GM23338 (cell line): ENCODE data around the gene EHBP1L1.

Source experiments
- CREB1 ChIP-seq: fragments of 250-450 bp; sonication (Bioruptor Pico); IDR thresholded peaks from 2 replicates; pipeline ENCODE4 v1.5.0; 2020; ENCODE audit warnings: low read depth, mild to moderate bottlenecking, moderate library complexity
- EZH2 ChIP-seq: fragments of 200-600 bp; sonication (generic); IDR thresholded peaks from one replicate; pipeline ENCODE4 v1.8.0; 2017; ENCODE audit warnings: antibody characterized with exemption, mild to moderate bottlenecking, low read depth; ENCODE audit not compliant: unreplicated experiment
- EZH2phosphoT487 ChIP-seq: fragments of 200-600 bp; sonication (generic); IDR thresholded peaks from one replicate; pipeline ENCODE4 v1.8.1; 2018; ENCODE audit warnings: antibody characterized with exemption; ENCODE audit not compliant: unreplicated experiment
- JUNB ChIP-seq: IDR thresholded peaks from one replicate; pipeline ENCODE4 v1.6.1; 2016; ENCODE audit warnings: antibody characterized with exemption; ENCODE audit not compliant: unreplicated experiment
- NANOG ChIP-seq: IDR thresholded peaks from 2 replicates; pipeline ENCODE4 v1.6.1; 2016; ENCODE audit warnings: antibody characterized with exemption, borderline replicate concordance
- POLR2AphosphoS5 ChIP-seq: IDR thresholded peaks from 2 replicates; pipeline ENCODE4 v1.6.1; 2016; ENCODE audit warnings: antibody characterized with exemption, low read depth
- REST ChIP-seq: IDR thresholded peaks from one replicate; pipeline ENCODE4 v1.6.1; 2018; ENCODE audit warnings: antibody characterized with exemption; ENCODE audit not compliant: unreplicated experiment
- STAT1 ChIP-seq: IDR thresholded peaks from one replicate; pipeline ENCODE4 v1.6.1; 2016; ENCODE audit warnings: antibody characterized with exemption; ENCODE audit not compliant: unreplicated experiment
- ZNF114 ChIP-seq: fragments of 250-450 bp; sonication (Bioruptor Pico); IDR thresholded peaks from 2 replicates; pipeline ENCODE4 v1.5.0; 2020; ENCODE audit warnings: mild to moderate bottlenecking, moderate library complexity
- ZNF331 ChIP-seq: fragments of 250-450 bp; sonication (Bioruptor Pico); IDR thresholded peaks from 2 replicates; pipeline ENCODE4 v1.5.0; 2020; ENCODE audit warnings: low read depth, mild to moderate bottlenecking, moderate library complexity
- TF ChIP-seq, protein P1 (sequence below), 2 experiments: fragments of 200-600 bp in 1 of 2; sonication (generic) in 1 of 2; conservative IDR thresholded peaks; 2 replicates each; pipeline versions ENCODE4 v1.5.1 to v1.6.1; 2016 to 2017; ENCODE audit warnings: antibody characterized with exemption in 2 of 2, low read depth in 2 of 2, mild to moderate bottlenecking in 2 of 2, moderate library complexity in 1 of 2
- TF ChIP-seq, protein P2 (sequence below): IDR thresholded peaks from 2 replicates; pipeline ENCODE4 v1.6.1; 2016; ENCODE audit warnings: antibody characterized with exemption

DNA sequence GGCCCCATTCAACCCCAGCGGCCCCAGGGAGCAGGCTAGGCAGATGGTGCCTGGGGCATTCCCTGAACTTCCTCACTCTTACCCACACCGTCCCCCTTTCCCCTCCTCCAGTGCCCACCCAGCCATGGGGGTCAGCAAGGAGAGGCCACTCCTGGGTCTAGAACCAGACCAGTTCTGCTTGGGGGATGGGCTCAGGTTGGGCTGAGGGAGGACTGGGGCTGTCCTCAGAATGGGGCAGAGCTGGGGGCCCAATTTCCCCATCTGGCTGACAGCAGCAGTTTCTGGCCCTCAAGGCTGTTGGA is 38.6 kb upstream of the EHBP1L1 start:
- TF ChIP-seq, protein P1, sequence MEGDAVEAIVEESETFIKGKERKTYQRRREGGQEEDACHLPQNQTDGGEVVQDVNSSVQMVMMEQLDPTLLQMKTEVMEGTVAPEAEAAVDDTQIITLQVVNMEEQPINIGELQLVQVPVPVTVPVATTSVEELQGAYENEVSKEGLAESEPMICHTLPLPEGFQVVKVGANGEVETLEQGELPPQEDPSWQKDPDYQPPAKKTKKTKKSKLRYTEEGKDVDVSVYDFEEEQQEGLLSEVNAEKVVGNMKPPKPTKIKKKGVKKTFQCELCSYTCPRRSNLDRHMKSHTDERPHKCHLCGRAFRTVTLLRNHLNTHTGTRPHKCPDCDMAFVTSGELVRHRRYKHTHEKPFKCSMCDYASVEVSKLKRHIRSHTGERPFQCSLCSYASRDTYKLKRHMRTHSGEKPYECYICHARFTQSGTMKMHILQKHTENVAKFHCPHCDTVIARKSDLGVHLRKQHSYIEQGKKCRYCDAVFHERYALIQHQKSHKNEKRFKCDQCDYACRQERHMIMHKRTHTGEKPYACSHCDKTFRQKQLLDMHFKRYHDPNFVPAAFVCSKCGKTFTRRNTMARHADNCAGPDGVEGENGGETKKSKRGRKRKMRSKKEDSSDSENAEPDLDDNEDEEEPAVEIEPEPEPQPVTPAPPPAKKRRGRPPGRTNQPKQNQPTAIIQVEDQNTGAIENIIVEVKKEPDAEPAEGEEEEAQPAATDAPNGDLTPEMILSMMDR (conservative IDR thresholded peaks at IDR 0.05; ENCODE audit: low read depth in 2 of 2) = no peak
- TF ChIP-seq EZH2phosphoT487 = no peak
- no peak for TF ChIP-seq REST
- no peak for TF ChIP-seq EZH2
- no peak for TF ChIP-seq POLR2AphosphoS5
- TF ChIP-seq NANOG = no peak
- no peak for TF ChIP-seq CREB1
- no peak for TF ChIP-seq JUNB
- no peak for TF ChIP-seq ZNF331
- TF ChIP-seq STAT1 = no peak
- TF ChIP-seq, protein P2, sequence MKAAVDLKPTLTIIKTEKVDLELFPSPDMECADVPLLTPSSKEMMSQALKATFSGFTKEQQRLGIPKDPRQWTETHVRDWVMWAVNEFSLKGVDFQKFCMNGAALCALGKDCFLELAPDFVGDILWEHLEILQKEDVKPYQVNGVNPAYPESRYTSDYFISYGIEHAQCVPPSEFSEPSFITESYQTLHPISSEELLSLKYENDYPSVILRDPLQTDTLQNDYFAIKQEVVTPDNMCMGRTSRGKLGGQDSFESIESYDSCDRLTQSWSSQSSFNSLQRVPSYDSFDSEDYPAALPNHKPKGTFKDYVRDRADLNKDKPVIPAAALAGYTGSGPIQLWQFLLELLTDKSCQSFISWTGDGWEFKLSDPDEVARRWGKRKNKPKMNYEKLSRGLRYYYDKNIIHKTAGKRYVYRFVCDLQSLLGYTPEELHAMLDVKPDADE = no peak
- no peak for TF ChIP-seq ZNF114 (CRISPR knock-in tag)
